Measurements from ENCODE around the gene SAYSD1. TPM values are rescaled to one million over a fixed set of nuclear protein-coding genes. Genes with fewer than 3 reads are reported as not detected.

The SAYSD1 gene
- total and polyA plus RNA-seq, 2 of the 8 experiments (the other 6 are each of a cell fraction or from before 2014, with no cell fraction given): 6.7 to 7.9 TPM

DNA sequence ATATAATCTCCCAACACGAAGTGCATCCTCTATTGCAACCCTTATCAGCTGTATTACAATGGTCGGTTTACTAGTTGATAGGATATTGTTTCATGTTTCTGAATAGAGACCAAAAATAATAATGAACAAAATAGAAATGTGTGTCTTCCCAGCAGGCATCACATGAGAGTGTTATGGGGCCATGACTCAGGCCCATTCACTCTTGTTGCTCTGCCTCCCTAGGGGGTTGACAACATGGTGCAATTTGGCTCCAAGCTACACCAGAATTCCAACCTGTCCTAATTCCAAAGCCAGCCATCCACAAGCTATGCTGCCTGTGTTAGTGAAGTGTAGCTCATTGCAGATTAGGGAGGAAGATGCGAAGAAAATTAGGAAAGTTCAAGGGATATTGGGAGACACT is 13.1 kb upstream of the SAYSD1 start (continued):
- TF ChIP-seq RAD21 (IDR thresholded peaks at IDR 0.05 in 1 of 2, conservative IDR thresholded peaks at IDR 0.05 in 1 of 2; ENCODE audit: low read depth in 2 of 2, low read length in 2 of 2): no peak

All from H1 (cell line).